Activated CD4-positive, alpha-beta T cell treated with anti-CD3 and anti-CD28 coated beads, Interleukin-2, amount 50 U/mL, for 1 hour (primary cell): ENCODE measurements around the gene NR2F2.

Source experiments
- DNase-seq: peaks from one replicate; pipeline ENCODE4 v3.0.0-alpha.2; 2020

The NR2F2 gene

DNA sequence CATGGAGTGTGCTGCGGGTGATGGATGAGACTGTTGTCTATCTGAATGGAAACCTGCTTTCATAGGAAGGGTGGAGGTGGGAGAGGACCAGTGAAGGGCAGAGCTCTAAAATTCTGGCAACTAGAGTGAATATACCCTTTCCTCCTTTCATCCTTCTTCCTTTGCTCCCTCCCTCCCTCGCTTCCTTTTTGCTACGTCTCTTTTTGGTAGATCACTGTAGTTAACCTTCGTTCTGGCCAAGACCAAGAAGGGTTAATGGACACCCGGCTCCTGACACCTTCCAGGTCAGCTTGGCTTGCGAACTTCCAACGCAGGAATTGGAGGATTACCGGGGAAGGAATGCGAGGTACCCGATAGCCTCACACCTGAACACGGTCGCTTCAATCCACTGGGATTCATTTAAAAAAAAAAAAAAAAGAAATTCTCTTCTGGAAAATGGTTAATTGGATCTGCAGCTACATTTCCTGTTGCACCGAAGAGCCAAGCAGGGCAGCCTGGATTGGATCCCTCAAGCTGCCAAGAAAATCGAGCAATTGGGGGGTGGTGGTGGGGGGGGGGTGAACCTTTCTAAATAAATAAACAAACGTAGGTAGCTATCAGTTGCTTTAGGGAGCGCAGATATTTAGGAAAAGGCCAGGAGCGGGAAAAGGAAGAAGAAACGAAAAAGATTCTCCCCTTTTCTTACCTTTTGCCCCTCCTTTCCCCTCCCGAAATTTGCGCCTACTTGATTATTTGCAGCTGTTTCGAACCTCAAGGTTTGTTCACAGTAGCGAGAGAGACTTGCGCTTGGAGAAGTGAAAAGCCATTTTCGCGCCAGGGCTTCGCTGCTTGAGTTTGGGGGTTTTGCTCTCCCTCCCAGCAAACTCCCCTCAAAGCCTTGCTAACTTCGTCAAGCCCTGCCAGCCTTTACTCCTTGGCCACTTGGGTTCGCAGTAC is 9.5 kb upstream of the NR2F2 start:
- DNase-seq, result no peak

DNA sequence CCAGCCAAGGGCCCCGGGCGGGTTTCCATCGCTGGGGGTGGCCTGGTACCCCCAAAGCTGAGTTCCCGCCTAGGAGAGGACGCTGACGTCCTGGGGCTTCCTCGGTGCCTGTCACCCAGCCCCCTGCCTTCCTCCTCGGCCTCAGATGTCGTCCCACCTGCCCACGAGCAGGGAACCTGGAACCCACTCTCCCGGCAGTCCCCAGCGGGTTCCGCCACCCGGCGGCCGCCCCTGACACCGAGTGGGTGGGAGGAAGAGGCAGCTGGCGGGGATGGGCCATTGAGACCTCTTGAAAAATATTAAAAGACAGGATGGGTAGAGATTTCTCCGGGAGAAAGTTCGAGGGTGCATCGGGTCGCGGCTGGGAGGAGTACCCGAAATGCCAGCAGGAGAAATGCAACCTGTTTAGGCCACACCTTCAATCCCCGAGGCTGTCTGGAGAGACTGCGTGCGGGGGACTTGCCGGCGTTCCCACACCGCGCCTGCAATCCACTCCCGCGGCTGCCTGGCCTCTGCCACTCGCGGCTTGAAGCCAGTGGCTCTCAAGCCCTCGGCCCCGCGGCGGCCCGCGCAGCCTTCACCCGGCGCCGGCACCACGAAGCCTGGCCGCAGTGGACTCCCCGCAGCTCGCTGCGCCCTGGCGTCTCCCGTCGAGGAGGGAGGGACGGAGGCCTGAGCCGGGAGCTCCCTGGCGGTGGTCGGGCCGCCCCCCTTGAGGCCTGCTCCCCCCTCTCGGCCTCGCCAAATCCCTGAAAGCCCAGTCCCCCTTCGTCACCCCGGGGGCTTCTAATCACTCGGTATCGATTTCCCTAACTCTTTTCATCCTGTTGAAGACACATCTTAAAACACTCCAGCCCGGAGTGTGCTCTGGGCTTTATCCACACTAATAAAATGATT is 8.6 kb upstream of the NR2F2 start:
- DNase-seq, result no peak

DNA sequence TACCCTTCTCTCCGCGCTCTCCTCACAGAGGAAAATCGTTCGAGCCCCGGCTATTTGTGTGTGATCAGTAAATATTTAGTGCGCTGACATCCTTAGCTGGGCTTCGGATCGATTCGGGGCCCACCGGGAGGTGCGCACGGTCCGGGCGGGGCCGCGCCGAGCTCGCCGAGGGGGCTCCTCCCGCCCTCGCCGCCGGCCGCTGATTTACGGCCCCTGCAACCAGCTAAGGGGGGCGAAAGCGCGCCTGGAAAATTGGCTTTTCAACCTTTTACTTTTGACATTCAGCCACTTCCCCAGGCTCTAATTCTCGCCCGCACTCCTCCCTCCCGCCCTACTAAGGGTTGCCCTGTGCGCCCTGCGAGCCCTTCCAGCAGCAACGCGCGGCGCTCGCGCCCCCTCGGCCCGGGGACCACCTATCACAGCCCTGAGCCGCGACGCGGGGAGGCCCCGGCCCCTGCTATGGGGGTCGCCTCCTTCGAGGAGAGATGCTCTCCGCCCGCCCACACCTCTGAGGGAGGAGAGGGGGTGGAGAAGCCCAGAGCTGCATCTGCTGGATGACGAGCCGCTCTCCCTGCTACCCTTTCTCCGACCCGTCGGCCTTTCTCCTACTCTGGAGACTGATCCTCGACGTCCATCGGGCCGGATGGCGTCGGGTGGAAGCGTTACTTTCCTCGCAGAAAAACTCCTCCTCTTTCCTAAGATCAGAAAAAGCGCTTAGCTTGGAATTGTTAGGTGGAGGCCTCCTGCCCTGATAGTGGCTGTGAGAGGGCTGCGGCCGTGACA is 7.8 kb upstream of the NR2F2 start:
- no peak for DNase-seq

DNA sequence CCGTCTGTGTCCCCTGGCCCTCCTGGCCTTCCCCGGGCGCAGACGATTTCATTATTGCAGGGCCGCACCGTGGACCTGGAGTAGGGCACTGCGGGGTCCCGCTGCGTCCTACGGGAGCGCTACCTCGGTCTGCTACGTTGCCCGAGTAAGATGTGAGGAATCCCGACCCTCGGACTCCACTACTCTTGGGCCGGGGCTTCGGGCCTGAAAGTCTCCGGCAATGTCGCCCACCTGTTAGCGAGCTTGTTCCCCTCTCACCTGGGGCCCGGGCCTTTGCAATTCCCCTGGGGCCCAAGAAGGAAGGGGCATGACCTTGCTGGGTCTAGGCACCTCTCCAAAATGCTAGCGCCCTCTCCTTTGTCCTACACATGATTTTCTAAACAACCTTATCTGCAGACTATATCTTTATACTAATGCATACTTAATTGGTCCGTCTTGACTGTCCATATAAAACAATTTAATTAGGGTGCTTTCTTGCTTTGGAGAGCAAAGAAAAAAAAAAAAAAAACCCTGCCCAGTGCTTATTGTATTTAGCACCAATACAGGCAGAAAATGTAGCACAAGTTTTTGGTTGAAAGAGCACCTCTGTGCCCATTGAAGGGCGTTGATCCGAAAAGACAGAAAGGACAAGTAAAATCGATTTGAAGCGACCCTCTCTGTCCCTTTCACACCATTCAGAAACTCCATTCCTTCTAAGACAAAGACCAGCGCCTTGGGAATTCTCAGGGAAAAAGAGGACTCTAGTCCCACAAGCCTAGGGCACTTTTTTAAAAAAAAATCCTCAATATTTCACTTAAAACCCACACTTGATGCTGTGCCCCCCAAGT is 7.0 kb upstream of the NR2F2 start:
- no peak for DNase-seq

DNA sequence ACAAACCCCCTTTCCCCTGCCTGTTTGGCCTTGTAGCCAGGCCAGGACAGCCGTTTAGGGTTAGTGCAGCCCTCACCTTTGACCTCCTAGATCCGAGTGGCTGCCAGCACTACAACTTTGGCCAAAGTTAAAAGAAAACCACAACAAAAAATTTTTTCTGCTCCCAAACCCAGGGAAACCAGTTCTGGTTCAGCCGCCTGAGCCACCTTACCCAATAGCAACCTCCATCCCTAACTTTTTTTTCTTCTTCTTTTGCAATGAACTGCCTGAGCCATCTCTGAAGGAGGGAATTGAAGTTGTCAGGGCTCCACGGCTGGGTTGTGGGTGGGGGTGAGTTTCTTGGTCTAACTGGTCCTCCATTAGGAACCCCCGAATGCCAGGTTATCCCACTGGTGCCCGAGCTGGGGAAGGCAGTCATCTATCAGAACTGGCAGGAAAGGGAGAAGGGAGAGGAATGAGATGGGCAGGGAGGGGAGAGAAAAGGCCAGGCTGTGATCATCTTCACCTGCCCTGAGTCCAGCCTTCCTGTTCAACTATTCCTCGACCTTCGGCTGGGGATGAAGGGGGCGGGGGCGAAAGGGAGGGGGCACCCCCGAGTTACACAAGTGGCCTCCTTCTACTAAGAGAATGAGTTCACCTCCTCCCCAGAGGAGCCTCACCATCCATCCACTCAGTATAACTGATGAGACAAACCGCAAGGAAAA is 6.2 kb upstream of the NR2F2 start:
- no peak for DNase-seq

DNA sequence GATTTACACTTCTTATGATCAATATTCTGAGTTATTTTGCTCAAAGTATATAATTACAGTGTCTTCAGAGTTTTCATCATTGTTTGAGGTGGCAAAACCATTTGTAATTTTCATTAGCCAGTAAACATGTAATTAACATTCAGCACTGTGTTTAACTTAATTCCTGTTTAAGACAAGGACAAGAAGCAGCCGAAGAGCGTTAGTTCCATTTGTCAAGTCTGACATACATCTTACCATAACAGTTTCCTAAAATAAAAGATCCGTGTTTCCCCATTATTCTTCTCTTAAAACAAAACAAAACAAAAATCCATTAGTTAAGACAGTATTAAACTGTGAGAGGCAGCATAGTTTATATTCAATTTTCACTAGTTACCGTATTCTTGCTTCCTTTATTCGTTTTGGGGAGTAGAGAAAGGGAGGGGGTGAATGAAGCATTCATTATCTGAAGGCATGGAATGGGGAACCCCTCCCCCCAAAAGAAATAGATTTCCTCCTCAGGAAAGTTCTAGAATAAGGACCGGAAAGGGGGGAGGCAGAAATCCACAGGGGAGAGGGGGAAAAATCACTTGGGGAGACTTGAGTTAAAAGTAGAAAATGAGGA is 5.5 kb upstream of the NR2F2 start:
- no peak for DNase-seq

DNA sequence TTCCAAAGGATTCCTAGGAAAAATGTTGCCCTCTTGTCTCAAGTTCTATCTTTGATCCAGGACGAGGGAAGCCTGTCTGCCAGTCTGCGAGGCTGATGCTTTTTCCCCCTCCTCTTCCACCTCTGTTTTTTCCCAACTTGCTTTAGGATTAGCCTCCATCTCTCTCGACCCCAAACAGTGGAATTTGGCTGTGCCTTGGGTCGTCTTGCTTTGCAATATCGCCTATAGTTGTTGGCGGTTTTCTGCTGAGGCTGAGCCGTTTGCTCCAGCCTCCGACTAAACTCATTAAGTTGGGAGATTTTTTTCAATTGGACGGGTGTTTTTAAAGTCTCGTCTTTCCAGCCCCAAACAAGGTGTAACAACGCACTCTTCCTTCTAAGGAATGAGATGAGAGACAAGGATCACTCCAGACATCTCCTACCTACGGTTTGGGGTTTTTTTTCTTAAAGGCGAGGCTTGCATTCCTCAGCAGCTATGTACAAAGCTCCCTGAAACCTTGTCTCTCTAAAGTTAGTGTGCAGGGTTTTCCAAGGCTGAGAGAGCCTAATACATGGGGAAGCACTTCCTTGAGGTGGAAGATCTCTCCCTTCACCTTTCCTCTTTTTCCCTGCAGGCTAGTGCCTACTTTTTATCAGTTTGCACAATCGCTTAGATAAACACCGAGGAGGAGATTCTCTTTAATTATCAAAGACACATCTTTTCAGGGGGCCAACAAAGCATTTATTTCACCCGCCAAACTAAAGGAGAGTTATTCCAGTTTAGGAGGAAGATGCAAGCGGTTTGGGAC is 4.8 kb upstream of the NR2F2 start:
- no peak for DNase-seq

DNA sequence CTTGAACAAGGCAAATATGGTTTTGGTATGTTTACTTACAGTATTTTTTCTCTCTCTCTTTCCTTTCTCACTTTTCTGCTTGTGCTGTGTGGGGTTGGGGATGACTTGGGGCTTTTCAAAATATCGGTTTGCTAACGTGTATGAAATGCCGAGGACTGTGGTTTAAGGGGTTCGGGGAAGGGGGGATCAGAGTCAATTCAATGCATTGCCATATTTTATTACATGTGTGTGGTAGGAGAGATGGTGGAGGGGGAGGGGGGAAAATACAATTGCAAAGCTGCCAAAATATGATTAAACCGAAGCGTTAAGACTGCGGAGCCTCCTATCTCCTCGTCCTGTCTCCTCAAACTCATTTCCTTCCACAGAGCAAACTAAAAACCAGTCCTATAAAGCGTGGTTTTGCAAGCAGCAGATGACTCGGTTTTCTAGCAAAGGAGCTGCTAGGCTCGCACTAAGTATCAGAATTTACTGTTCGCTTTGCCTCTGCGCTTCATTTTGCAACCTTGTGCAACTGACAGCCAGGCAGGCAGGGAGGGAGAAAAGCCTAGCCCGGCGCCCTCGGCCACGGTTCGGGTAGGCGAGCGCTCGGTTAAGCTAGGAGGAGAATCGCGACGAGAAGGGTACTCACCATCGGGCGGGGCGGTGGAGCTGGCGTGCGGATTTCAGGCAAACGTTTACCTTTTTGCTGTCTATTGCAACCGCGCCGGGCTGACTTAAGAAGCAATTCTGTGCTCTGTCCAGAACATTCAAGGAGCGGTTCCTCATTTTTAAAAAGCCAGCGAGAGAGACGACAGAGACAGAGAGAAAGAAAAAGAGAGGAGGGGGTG is 4.0 kb upstream of the NR2F2 start:
- DNase-seq, result no peak

DNA sequence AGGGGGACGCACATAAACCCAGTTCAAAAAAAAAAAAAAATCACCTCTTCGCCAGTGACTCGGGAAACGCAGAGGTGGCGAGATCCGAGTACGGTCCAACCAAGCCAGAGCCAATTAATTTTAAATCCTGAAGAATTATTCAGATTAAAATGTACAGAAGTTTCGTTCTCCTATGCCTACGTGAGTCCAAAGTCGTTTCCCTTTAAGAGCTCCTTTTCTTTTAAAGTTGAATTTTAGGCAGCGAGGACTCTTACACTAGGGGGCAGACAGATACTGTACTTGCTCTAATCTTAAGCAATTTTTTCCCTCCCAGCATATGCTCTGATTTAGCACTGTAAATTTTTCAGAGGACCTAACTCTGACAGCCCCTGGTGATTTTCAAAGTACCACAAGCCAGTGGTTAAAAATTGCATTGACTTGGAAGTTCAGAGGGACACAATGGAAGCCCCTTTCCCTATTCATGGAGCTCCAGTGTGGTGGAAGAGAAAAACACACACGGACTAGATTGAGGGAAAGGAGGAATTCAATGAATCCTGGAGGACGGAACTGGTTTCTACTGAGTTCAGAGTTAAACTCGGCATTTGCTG is 3.3 kb upstream of the NR2F2 start:
- DNase-seq, result no peak

DNA sequence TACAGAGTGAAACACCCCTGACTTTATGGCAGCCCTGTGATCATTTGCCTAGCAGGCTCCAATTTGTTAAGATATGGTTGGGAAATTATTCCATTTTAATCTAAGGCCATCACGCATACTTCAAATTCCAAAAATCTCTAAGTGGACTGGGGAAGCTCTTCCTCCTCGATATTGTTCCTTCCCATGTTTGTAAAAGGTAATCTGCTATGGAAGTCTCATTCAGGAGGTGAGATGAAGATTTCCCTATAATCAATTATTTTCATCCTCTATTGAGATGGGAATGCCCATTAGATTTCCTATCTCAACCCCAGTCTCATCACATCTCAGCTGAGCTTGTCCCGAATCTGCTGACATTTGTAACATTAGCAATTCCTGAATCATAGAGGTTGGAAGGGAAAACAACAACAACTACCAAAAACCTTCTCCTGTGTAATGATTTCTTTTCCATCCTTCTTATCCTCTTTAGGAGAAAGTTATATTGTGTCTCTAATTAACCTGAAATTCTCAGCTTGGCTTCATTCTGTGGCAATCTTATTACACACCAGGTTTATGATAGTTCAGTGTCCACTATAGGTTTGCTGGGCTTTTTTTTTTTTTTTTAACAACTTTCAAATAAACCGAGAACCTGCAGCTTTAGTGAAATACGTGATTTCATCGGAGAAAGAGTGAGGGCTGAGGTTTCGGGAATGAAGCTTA is 2.2 kb upstream of the NR2F2 start:
- DNase-seq, result no peak

DNA sequence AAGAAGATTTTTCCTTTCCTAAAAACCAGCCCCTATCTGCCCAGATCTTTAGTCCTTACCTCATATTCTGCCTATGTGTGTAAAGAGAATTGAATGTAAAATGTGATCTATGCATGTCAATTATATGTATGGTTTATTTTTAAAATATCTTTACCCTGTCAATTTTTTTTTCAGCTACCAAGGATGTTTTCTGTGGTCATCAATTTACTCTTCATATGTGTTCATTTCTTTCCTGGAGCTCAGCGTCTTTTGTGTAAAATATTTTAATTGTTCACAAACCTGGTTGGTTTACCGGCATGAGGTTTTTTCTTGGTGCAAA is 1.7 kb upstream of the NR2F2 start:
- no peak for DNase-seq

DNA sequence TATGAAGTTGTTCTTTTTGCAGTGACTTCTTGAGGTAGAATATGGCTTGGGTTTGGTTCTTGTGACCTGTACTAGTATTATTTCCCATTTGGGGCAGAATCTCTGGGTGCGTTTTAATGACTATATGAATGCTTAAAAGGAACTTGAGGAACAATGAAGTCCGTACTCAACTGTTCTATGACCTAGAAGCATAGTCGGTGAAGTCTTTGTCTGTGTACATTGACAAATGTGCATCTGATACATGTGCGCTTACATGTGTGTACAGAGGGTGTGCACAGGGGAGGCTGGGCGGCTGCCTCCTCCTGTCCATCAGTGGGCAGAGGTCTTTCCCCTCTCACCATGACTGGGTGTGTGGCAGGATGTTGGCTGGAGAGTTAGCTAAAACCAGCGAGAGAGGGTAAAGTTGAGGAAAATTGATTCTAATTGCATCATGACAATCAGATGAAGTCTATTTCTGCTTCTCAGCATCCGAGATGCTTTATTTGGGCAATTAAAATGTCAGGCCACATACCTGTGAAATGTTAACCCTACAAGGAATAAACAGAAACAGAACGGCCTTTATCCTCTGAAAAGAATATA is 1.0 kb upstream of the NR2F2 start:
- DNase-seq, result no peak

DNA sequence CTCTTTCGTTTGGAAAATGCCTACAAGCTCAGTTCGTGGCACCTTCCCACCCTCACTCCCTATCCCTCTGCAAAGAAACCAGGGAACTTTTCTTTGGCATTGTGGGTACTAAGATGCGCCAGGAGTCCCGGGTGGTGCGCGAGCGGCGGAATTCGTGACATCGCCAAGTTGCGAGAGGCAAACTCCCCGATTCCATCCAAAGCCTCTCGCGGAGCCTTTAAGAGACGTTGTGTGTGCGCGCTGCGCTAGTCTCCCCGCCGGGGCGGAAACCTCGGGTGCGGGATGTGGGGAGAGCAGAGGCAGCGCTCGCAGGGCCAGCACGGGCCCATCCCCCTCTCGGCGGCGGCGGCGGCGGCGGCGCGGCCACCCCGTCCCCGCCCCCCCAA is 443 bp upstream of the NR2F2 start:
- DNase-seq, result no peak

DNA sequence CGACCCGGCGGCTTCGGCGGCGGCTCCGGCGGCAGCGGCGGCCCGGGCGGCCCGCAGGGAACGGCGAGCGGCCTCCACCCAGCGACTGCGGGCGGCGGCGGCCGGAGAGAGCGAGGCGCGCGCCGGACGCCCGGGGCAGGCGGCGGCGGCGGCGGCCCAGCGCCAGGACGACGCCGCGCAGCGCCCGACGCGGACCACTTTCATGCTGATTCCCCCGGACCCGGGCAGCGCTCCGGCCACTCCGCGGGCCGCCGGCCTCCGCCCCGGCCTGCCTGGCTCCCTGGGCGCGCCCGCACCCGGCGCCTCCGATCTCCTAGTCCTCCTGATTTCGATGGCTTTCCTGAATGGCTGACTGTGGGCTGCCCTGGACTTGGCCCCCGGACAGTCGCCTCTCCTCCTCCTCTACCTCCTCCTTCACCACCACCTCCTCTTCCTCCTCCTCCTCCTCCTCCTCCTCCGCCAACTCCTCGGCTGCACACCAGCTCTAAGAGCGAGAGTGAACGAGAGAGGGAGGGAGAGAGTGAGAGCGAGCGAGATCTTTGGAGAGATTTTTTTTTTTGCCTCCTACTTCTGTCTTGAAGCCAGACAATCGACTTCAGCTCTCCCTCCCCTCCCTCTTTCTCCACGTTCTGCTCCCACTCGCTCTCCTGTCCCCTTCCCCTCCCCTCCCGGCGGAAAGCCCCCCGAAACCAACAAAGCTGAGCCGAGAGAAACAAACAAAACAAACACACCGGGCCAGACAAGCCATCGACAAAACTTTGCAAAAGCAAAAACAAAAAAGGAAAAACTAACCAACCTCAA is 844 bp downstream of the NR2F2 start:
- no peak for DNase-seq

DNA sequence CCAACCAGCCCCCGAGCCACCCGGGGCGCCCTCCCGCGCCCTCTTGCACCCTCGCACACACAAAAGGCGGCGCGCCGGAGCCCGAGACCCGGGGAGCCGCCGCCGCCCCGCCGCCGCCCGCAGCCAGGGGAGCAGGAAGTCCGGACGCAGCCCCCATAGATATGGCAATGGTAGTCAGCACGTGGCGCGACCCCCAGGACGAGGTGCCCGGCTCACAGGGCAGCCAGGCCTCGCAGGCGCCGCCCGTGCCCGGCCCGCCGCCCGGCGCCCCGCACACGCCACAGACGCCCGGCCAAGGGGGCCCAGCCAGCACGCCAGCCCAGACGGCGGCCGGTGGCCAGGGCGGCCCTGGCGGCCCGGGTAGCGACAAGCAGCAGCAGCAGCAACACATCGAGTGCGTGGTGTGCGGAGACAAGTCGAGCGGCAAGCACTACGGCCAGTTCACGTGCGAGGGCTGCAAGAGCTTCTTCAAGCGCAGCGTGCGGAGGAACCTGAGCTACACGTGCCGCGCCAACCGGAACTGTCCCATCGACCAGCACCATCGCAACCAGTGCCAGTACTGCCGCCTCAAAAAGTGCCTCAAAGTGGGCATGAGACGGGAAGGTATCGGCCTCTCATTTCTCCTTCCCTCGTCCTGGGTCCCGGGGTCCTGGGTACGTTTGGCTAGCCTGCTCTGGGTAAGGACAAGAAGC is 1.6 kb downstream of the NR2F2 start:
- DNase-seq, result no peak

DNA sequence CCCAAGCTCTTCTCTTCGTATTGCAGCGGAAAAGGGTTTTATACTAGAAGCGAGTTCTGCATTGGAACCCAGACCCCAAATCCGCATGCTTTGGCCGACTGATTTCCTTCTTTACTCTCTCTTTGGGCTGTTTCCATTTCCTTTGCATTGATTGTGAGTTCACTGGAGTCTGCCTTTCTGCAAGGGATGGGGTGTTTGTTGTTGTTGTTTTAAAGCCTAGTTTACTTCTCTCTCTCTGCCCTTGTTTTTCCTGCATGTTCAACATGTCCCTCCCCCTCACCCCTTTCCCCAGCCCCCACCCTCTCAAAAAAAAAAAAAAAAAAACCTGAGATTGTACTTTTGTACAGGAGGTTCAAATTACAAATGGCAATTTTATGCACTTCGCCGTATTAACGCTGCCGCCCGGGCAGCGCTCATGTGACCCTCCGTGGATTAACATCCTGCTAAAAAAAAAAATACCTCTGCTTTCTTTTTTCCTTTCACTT is 2.2 kb downstream of the NR2F2 start:
- DNase-seq, result no peak
